ENCODE measurements around the gene B4GALNT4.
"Not testable (repeated sequence)": the region's sequence is repeated elsewhere in the genome, so short reads cannot be mapped to it uniquely, and the experiment has no call there.

Gene B4GALNT4

GRCh38 chr11:418343-419247 is 49.3 kb downstream of the B4GALNT4 start:
- no peak for DNase-seq (ENCODE audit: low read depth in 2 of 2, low spot score in 1 of 2)

- DNase-seq (ENCODE audit: low read depth in 2 of 2, low spot score in 1 of 2), result no peak
Measured at GRCh38 chr11:419248-420005, 50.1 kb downstream of the B4GALNT4 start.

DNA sequence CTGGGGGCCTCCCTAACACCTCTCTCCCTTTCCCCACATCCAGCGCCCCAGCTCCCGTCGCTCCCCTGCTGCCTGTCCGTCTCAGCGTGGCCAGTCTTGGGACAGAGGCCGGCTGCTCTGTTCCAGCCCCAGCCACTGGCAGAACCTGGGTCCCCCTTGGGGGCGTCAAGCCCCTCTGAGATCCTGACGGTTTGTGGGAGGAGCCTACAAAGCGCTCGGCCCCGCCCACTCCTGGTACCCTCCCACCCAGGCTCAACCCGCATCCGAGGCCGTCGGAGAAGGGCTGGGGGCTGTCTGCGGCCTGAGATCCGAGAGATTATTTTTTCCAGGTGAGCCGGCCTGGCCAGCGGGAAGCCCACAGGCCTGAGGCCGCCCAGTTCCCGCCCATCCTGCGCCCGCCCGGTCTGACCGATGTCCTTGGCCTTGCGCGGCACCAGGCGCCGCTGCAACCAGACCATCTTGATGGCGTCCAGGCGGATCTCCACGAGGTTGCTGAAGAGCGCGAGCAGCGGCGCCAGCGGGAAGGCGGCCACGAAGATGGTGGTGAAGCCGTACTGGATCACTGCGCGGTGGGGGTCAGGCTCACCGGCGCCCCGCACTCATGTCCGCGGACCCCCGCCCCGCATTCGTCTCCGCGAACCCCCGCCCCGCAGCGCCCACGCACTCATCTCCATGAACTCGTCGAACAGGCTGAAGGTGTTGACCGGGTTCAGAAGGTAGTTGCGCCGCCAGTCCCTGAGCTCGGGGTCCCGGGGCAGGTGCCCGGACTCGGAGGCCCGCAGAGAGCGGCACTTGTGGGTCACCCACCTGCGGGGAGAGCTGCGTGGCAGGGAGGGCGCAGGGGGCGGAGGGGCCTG is 51.0 kb downstream of the B4GALNT4 start:
- no peak for DNase-seq (ENCODE audit: low read depth in 2 of 2, low spot score in 1 of 2)

DNA sequence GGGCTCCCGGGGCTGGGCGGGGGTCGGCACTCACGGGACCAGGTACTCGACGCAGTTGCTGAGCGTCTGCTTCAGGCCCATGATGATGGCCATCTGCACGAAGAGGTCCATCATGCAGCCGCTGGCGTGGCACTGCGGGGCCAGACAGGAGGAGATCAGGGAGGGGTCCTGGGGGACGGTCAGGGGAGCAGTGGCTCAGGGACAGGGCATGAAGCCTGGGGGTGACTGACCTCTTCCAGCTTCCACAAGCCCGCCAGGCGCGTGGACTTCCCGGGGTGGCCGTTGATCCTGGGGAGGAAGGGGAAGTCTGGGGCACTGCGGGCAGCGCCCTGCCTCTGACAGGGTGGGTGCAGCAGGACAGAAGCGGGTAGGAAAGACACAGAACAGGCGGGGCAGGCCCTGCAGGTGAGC is 51.6 kb downstream of the B4GALNT4 start:
- no peak for DNase-seq (ENCODE audit: low read depth in 2 of 2, low spot score in 1 of 2)

DNA sequence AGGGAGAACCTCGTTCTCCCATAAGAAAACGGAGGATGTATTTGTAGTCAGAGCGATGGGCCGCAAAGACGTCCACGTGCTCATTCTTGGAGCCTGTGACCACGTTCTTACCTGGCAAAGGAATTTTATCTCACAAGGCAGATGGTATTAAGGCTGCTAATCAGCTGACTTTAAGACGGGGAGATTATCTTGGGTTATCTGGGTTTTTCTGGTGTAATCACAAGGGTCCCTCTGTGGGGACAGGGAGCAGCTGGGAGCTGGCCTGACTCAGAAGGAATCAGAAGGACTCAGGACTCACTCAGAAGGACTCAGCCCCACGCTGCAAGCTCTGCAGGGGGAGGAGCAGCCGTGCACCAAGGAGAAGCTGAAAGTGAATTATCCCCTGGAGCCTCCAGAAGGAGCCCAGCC is 53.0 kb downstream of the B4GALNT4 start:
- no peak for DNase-seq (ENCODE audit: low read depth in 2 of 2, low spot score in 1 of 2)

- DNase-seq (ENCODE audit: low read depth in 2 of 2, low spot score in 1 of 2), result no peak
Measured at GRCh38 chr11:424232-424631, 54.9 kb downstream of the B4GALNT4 start.

GRCh38 chr11:424766-425165 is 55.5 kb downstream of the B4GALNT4 start:
- not testable (repeated sequence) for DNase-seq (ENCODE audit: low read depth in 2 of 2, low spot score in 1 of 2)

DNA sequence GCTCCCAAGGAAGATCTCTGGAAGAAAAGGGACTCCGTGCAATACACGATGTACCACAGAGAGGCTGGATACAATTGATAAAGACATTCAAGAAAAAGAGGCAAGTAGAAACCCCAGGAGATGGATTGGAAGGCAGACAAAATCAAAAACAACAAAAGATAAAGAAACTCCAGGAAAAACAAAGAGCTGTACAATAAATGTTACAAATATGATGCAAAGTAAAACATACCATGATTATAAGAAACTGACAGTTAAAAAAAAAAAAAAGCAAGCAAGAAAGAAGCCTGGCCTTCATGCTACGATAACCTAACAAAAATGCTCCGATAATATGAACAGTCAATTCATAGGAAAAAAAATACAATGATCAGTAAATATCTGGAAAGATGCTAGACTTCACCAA is 56.0 kb downstream of the B4GALNT4 start:
- DNase-seq (ENCODE audit: low read depth in 2 of 2, low spot score in 1 of 2), result no peak

GRCh38 chr11:426851-427250 is 57.6 kb downstream of the B4GALNT4 start:
- DNase-seq (ENCODE audit: low read depth in 2 of 2, low spot score in 1 of 2), result no peak

- DNase-seq (ENCODE audit: low read depth in 2 of 2, low spot score in 1 of 2), result no peak
Measured at GRCh38 chr11:428295-428694, 59.0 kb downstream of the B4GALNT4 start.

- DNase-seq (ENCODE audit: low read depth in 2 of 2, low spot score in 1 of 2), result no peak
Measured at GRCh38 chr11:429391-429790, 60.1 kb downstream of the B4GALNT4 start.

GRCh38 chr11:429931-430456 is 60.7 kb downstream of the B4GALNT4 start:
- DNase-seq (ENCODE audit: low read depth in 2 of 2, low spot score in 1 of 2), result no peak
